GM13977 (cell line): ENCODE data around the gene SLC34A3.

Experiments
- DNase-seq: peaks from one replicate; pipeline ENCODE4 v3.0.0; 2012; ENCODE audit warnings: low spot score
- in situ Hi-C: fragments of 300-500 bp; cut with MboI; formaldehyde crosslinking; loops from one replicate; pipeline ENCODE4 v1.12.0; 2022; ENCODE audit warnings: low sequenced_read_pairs, low pct_unique_long_range_greater_than_20kb, mixed read lengths, inconsistent platforms; ENCODE audit not compliant: unreplicated experiment
- TF ChIP-seq, protein P1 (sequence below): IDR thresholded peaks from 2 replicates; pipeline ENCODE4 v1.5.1; 2012; ENCODE audit warnings: mild to moderate bottlenecking, control low read depth; ENCODE audit not compliant: insufficient read depth; ENCODE audit errors: extremely low read depth, missing control alignments

SLC34A3 gene

DNA sequence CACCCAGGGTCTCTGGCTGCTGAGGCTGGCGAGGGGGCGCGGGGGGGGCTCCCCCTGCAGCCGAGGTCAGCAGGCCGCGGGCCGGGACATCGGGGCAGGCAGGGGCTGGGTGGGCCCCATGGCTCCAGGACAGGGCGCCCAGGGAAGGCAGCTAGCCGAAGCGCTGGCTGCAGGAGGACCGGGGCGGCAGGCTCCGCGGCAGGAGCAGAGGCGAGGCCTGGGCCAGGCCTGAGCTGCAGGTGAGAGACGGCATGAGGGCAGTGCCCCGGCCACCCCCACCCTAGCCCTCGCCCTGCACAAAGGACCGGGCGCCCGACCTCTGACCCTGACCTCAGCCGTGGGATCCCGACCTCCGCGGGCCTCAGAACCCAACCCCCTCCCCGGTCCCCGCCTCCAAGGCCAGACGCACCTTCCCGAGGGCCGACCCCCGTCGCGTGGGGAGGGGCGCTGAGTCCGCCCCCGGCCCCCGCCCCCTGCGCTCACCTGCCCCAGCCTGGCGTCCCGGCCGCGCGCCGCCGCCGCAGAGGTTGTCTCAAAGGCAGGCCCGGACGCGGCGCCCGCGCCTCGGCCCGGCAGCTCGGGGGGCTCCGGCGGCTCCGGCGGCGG, 9.1 kb upstream of the SLC34A3 start:
- in situ Hi-C loops, result loop anchor here (10.0 kb wide), 1 partner anchor 97 kb away; no protein-coding TSS in a partner anchor
- DNase-seq, result no peak
- TF ChIP-seq, protein P1, sequence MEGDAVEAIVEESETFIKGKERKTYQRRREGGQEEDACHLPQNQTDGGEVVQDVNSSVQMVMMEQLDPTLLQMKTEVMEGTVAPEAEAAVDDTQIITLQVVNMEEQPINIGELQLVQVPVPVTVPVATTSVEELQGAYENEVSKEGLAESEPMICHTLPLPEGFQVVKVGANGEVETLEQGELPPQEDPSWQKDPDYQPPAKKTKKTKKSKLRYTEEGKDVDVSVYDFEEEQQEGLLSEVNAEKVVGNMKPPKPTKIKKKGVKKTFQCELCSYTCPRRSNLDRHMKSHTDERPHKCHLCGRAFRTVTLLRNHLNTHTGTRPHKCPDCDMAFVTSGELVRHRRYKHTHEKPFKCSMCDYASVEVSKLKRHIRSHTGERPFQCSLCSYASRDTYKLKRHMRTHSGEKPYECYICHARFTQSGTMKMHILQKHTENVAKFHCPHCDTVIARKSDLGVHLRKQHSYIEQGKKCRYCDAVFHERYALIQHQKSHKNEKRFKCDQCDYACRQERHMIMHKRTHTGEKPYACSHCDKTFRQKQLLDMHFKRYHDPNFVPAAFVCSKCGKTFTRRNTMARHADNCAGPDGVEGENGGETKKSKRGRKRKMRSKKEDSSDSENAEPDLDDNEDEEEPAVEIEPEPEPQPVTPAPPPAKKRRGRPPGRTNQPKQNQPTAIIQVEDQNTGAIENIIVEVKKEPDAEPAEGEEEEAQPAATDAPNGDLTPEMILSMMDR, result no peak

GRCh38 chr9:137222190-137223077, 8.3 kb upstream of the SLC34A3 start, which contains the start of gene RNF208:
Gene RNF208 (minus strand): TSS chr9:137222240. CDS start chr9:137221212, 1,028 bp downstream.
- in situ Hi-C loops, result loop anchor here (10.0 kb wide), 1 partner anchor 98 kb away; no protein-coding TSS in a partner anchor
- no peak for DNase-seq
- TF ChIP-seq, protein P1, result no peak

DNA sequence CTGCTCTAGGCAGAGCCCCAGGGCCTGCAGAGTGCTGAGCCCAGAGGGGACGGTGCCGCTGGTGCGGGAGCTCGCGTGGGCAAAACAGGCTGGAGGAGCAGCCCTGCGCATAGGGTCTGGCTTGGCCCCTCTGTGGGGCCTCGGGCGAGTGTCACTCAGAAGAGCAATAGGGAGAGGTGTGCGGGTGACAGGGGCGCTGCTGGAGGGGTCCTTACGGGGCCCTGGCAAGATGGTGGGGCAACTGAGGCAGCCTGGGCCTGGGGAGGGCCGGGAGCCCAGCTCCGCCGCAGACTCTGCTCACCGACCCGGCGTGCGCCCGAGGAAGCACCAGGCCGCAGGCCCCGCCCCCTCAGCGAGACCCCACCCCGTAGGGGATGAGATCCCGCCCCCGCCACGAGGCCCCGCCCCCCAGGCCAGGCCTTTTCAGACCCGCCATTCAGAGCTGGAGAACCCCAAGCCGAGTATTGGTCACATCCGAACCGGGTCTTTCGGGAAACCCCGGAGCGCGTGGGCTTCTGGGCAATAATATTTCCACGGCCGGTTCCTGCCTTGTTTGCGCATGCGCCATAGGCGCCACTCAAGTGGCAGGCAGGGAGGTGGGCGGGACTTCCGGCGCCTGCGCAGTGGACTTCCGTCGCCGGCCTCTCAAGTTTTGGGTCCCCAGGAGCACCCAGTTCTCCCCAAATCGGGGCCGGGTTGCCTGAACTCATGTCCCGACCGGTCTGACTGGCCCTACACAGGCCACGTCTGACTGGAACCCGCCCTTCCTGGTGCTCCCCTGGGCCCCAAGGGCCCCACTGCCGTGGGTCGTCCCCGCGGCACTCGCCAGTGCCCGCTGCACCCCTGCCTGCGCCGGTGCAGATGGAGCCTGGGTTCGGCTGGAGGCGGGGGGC, 7.4 kb upstream of the SLC34A3 start:
- DNase-seq, result peak; percentile 100
- in situ Hi-C loops, result loop anchor here (10.0 kb wide), 1 partner anchor 99 kb away; no protein-coding TSS in a partner anchor
- TF ChIP-seq, protein P1, result no peak

DNA sequence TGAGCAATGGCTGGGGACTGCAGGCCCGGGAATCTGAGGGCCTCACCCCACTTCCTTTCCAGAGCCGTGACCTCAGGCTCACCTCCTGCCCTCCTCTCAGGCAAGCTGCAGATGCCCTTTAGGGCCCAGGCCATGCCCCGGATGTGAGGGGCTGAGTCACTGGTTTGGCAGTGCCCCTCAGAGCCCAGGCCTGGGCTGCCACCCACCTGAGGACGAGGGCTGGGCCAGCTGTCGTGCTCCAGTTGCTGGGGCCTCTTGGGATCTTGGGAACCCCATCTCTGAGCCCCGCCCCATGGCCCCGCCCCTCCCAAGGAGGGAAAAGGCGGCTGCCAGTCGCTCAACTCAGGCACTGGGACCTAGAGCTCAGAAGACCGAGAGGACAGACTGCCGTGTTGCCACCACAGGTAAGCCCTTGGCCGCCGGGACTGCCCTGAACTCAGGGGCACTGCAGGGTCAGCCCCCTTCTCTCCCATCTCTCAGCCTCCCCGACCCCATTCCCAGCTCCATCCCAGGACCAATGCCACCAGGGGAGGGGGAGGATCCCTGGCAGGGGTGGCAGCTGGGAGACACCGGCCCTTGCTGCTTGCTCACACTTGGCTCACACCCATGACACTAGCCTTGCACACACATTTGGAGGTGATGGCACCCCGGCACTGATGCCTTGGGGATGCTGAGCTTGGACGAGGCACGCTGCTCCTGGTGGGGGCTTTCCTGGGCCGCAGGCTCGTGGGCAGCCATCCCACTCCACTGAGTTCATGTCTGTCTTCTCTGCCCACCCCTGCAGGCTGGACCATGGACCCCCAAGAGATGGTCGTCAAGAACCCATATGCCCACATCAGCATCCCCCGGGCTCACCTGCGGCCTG, 5.6 kb upstream of the SLC34A3 start, which contains the start of gene CYSRT1:
Gene CYSRT1, plus strand, starts transcription at position 345 of the 865 bp plus-strand sequence. Its CDS starts 448 bp downstream, at position 793.
- TF ChIP-seq, protein P1, result no peak
- in situ Hi-C loops, result loop anchor here (10.0 kb wide), 1 partner anchor 100 kb away; no protein-coding TSS in a partner anchor
- no peak for DNase-seq

- in situ Hi-C loops, result loop anchor here (10.0 kb wide), 1 partner anchor 101 kb away; no protein-coding TSS in a partner anchor
Observed at GRCh38 chr9:137225699-137226331, 4.9 kb upstream of the SLC34A3 start.

More at GRCh38 chr9:137225699-137226331, 4.9 kb upstream of the SLC34A3 start:
- TF ChIP-seq, protein P1, result no peak
- no peak for DNase-seq
